ENCODE data around the gene KRT36.

Gene KRT36

GRCh38 chr17:41451154-41451728, 38.5 kb downstream of the KRT36 start:
- no peaks in the 10 kb centered on the region for H3K9me3 ChIP-seq (ENCODE audit: control insufficient read depth, insufficient read depth, low read length)
- no peaks in the 10 kb centered on the region for H3K4me1 ChIP-seq (ENCODE audit: control insufficient read depth, insufficient read depth, low read length)
- no peak overlapping the region for H3K27ac ChIP-seq (ENCODE audit: low read depth, low read length)
- no peak overlapping the region for H3K9ac ChIP-seq (ENCODE audit: low read depth, low read length)
- no peak overlapping the region for H3K4me3 ChIP-seq (ENCODE audit: low read depth, low read length)
- H3K27me3 ChIP-seq (ENCODE audit: control insufficient read depth, insufficient read depth, low read length), result no peaks in the 10 kb centered on the region
- no peaks in the 10 kb centered on the region for H3K36me3 ChIP-seq (ENCODE audit: control insufficient read depth, insufficient read depth, low read length)

- no peak overlapping the region for H3K9ac ChIP-seq (ENCODE audit: low read depth, low read length)
- no peaks in the 10 kb centered on the region for H3K9me3 ChIP-seq (ENCODE audit: control insufficient read depth, insufficient read depth, low read length)
- H3K4me1 ChIP-seq (ENCODE audit: control insufficient read depth, insufficient read depth, low read length), result no peaks in the 10 kb centered on the region
- H3K4me3 ChIP-seq (ENCODE audit: low read depth, low read length), result no peak overlapping the region
- no peak overlapping the region for H3K27ac ChIP-seq (ENCODE audit: low read depth, low read length)
- H3K27me3 ChIP-seq (ENCODE audit: control insufficient read depth, insufficient read depth, low read length), result no peaks in the 10 kb centered on the region
- no peaks in the 10 kb centered on the region for H3K36me3 ChIP-seq (ENCODE audit: control insufficient read depth, insufficient read depth, low read length)
These were observed 40.7 kb downstream of the KRT36 start for GRCh38 chr17:41449008-41449407.

GRCh38 chr17:41448506-41448905, 41.2 kb downstream of the KRT36 start:
- Histone ChIP-seq H3K27me3 (ENCODE audit: control insufficient read depth, insufficient read depth, low read length) (no peaks in the 10 kb centered on the region), H3K4me1 (ENCODE audit: control insufficient read depth, insufficient read depth, low read length) (no peaks in the 10 kb centered on the region), H3K36me3 (ENCODE audit: control insufficient read depth, insufficient read depth, low read length) (no peaks in the 10 kb centered on the region), H3K9me3 (ENCODE audit: control insufficient read depth, insufficient read depth, low read length) (no peaks in the 10 kb centered on the region), H3K4me3 (ENCODE audit: low read depth, low read length) (no peak overlapping the region), H3K27ac (ENCODE audit: low read depth, low read length) (no peak overlapping the region), H3K9ac (ENCODE audit: low read depth, low read length) (no peak overlapping the region)

GRCh38 chr17:41446806-41447205, 42.9 kb downstream of the KRT36 start:
- H3K9ac ChIP-seq (ENCODE audit: low read depth, low read length), result no peak overlapping the region

GRCh38 chr17:41444640-41445039, 45.1 kb downstream of the KRT36 start:
- H3K9me3 ChIP-seq (ENCODE audit: control insufficient read depth, insufficient read depth, low read length), result no peaks in the 10 kb centered on the region
- peaks cover 3% of the 10 kb centered on the region; the same call in 1 of the 2 replicates for H3K4me1 ChIP-seq (ENCODE audit: control insufficient read depth, insufficient read depth, low read length)
- no peak overlapping the region for H3K4me3 ChIP-seq (ENCODE audit: low read depth, low read length)
- no peaks in the 10 kb centered on the region for H3K27me3 ChIP-seq (ENCODE audit: control insufficient read depth, insufficient read depth, low read length)
- no peak overlapping the region for H3K27ac ChIP-seq (ENCODE audit: low read depth, low read length)
- no peaks in the 10 kb centered on the region for H3K36me3 ChIP-seq (ENCODE audit: control insufficient read depth, insufficient read depth, low read length)
- H3K9ac ChIP-seq (ENCODE audit: low read depth, low read length), result no peak overlapping the region

More at GRCh38 chr17:41446806-41447205, 42.9 kb downstream of the KRT36 start:
- Histone ChIP-seq H3K27me3 (ENCODE audit: control insufficient read depth, insufficient read depth, low read length) (no peaks in the 10 kb centered on the region), H3K36me3 (ENCODE audit: control insufficient read depth, insufficient read depth, low read length) (no peaks in the 10 kb centered on the region), H3K4me1 (ENCODE audit: control insufficient read depth, insufficient read depth, low read length) (peaks cover 3% of the 10 kb centered on the region; the same call in 1 of the 2 replicates), H3K9me3 (ENCODE audit: control insufficient read depth, insufficient read depth, low read length) (no peaks in the 10 kb centered on the region), H3K27ac (ENCODE audit: low read depth, low read length) (no peak overlapping the region), H3K4me3 (ENCODE audit: low read depth, low read length) (no peak overlapping the region)

- H3K4me3 ChIP-seq (ENCODE audit: low read depth, low read length), result no peak overlapping the region
- H3K9me3 ChIP-seq (ENCODE audit: control insufficient read depth, insufficient read depth, low read length), result no peaks in the 10 kb centered on the region
- no peak overlapping the region for H3K27ac ChIP-seq (ENCODE audit: low read depth, low read length)
- H3K36me3 ChIP-seq (ENCODE audit: control insufficient read depth, insufficient read depth, low read length), result no peaks in the 10 kb centered on the region
- H3K27me3 ChIP-seq (ENCODE audit: control insufficient read depth, insufficient read depth, low read length), result no peaks in the 10 kb centered on the region
- H3K4me1 ChIP-seq (ENCODE audit: control insufficient read depth, insufficient read depth, low read length), result peaks cover 3% of the 10 kb centered on the region; the same call in 1 of the 2 replicates
- H3K9ac ChIP-seq (ENCODE audit: low read depth, low read length), result no peak overlapping the region
These were observed 45.5 kb downstream of the KRT36 start for GRCh38 chr17:41444186-41444585.

- H3K36me3 ChIP-seq (ENCODE audit: control insufficient read depth, insufficient read depth, low read length), result no peaks in the 10 kb centered on the region
- H3K27ac ChIP-seq (ENCODE audit: low read depth, low read length), result no peak overlapping the region
- no peak overlapping the region for H3K4me3 ChIP-seq (ENCODE audit: low read depth, low read length)
- peaks cover 3% of the 10 kb centered on the region; the same call in 1 of the 2 replicates for H3K4me1 ChIP-seq (ENCODE audit: control insufficient read depth, insufficient read depth, low read length)
- no peaks in the 10 kb centered on the region for H3K27me3 ChIP-seq (ENCODE audit: control insufficient read depth, insufficient read depth, low read length)
- no peak overlapping the region for H3K9ac ChIP-seq (ENCODE audit: low read depth, low read length)
- no peaks in the 10 kb centered on the region for H3K9me3 ChIP-seq (ENCODE audit: control insufficient read depth, insufficient read depth, low read length)
These were observed 47.0 kb downstream of the KRT36 start for GRCh38 chr17:41442739-41443138.

- Histone ChIP-seq H3K4me3 (ENCODE audit: low read depth, low read length) (no peak within 1 kb of the TSS), H3K27me3 (ENCODE audit: control insufficient read depth, insufficient read depth, low read length) (no peaks in the 10 kb centered on the region), H3K9me3 (ENCODE audit: control insufficient read depth, insufficient read depth, low read length) (no peaks in the 10 kb centered on the region), H3K9ac (ENCODE audit: low read depth, low read length) (no peak within 1 kb of the TSS), H3K27ac (ENCODE audit: low read depth, low read length) (no peak within 1 kb of the TSS), H3K4me1 (ENCODE audit: control insufficient read depth, insufficient read depth, low read length) (peaks cover 3% of the 10 kb centered on the region; the same call in 1 of the 2 replicates), H3K36me3 (ENCODE audit: control insufficient read depth, insufficient read depth, low read length) (no peaks in the 10 kb centered on the region)
These were observed 49.1 kb downstream of the KRT36 start, which contains the start of gene KRT38 for GRCh38 chr17:41440531-41441033. Gene KRT38, minus strand, starts transcription at chr17:41440983. Its CDS starts 62 bp downstream, at chr17:41440921.

- Histone ChIP-seq H3K4me1 (ENCODE audit: control insufficient read depth, insufficient read depth, low read length) (peaks cover 3% of the 10 kb centered on the region; the same call in 1 of the 2 replicates), H3K9me3 (ENCODE audit: control insufficient read depth, insufficient read depth, low read length) (no peaks in the 10 kb centered on the region), H3K9ac (ENCODE audit: low read depth, low read length) (no peak overlapping the region), H3K36me3 (ENCODE audit: control insufficient read depth, insufficient read depth, low read length) (no peaks in the 10 kb centered on the region), H3K4me3 (ENCODE audit: low read depth, low read length) (no peak overlapping the region), H3K27me3 (ENCODE audit: control insufficient read depth, insufficient read depth, low read length) (no peaks in the 10 kb centered on the region), H3K27ac (ENCODE audit: low read depth, low read length) (no peak overlapping the region)
These were observed 50.3 kb downstream of the KRT36 start for GRCh38 chr17:41439375-41439774.

- Histone ChIP-seq H3K4me1 (ENCODE audit: control insufficient read depth, insufficient read depth, low read length) (peaks cover 1% of the 10 kb centered on the region; the same call in 1 of the 2 replicates), H3K9ac (ENCODE audit: low read depth, low read length) (no peak overlapping the region), H3K27me3 (ENCODE audit: control insufficient read depth, insufficient read depth, low read length) (no peaks in the 10 kb centered on the region), H3K27ac (ENCODE audit: low read depth, low read length) (no peak overlapping the region), H3K4me3 (ENCODE audit: low read depth, low read length) (no peak overlapping the region), H3K9me3 (ENCODE audit: control insufficient read depth, insufficient read depth, low read length) (no peaks in the 10 kb centered on the region), H3K36me3 (ENCODE audit: control insufficient read depth, insufficient read depth, low read length) (no peaks in the 10 kb centered on the region)
These were observed 51.9 kb downstream of the KRT36 start for GRCh38 chr17:41437769-41438168.

- Histone ChIP-seq H3K36me3 (ENCODE audit: control insufficient read depth, insufficient read depth, low read length) (no peaks in the 10 kb centered on the region), H3K4me3 (ENCODE audit: low read depth, low read length) (no peak overlapping the region), H3K27me3 (ENCODE audit: control insufficient read depth, insufficient read depth, low read length) (no peaks in the 10 kb centered on the region), H3K27ac (ENCODE audit: low read depth, low read length) (no peak overlapping the region), H3K4me1 (ENCODE audit: control insufficient read depth, insufficient read depth, low read length) (no peaks in the 10 kb centered on the region), H3K9me3 (ENCODE audit: control insufficient read depth, insufficient read depth, low read length) (no peaks in the 10 kb centered on the region), H3K9ac (ENCODE audit: low read depth, low read length) (no peak overlapping the region)
These were observed 52.5 kb downstream of the KRT36 start for GRCh38 chr17:41437254-41437653.
